Neural cell (in vitro differentiated cells): ENCODE results near the gene SETD2. TPM values are rescaled to one million over a fixed set of nuclear protein-coding genes. Genes with fewer than 3 reads are reported as not detected.

Experiments used
- H2AFZ ChIP-seq: fragments of 200-600, 300-800 bp; sonication (generic), shearing (Covaris generic); 2 replicates; pipeline ENCODE4 v1.6.0; 2014; ENCODE audit warnings: low read depth, mild to moderate bottlenecking, antibody characterized with exemption, low read length, moderate library complexity
- H3F3A ChIP-seq: fragments of 200-600 bp; shearing (Covaris generic); 2 replicates; pipeline ENCODE4 v1.6.1; 2016; ENCODE audit warnings: mild to moderate bottlenecking, moderate library complexity, mixed read lengths, antibody characterized with exemption, low read length; ENCODE audit not compliant: insufficient read depth, poor library complexity, severe bottlenecking
- H3K27ac ChIP-seq: fragments of 200-600, 300-800 bp; sonication (generic), shearing (Covaris generic); 2 replicates; pipeline ENCODE4 v1.5.1; 2014; ENCODE audit warnings: mild to moderate bottlenecking, low read length, moderate library complexity
- H3K27me3 ChIP-seq: fragments of 300-800, 200-600 bp; sonication (generic), shearing (Covaris generic); 2 replicates; pipeline ENCODE4 v1.6.0; 2014; ENCODE audit warnings: mild to moderate bottlenecking, low read depth, low read length, moderate library complexity; ENCODE audit not compliant: insufficient read depth
- H3K36me3 ChIP-seq: fragments of 300-800, 200-600 bp; sonication (generic), shearing (Covaris generic); 2 replicates; pipeline ENCODE4 v1.5.1; 2014; ENCODE audit warnings: mild to moderate bottlenecking, antibody characterized with exemption, low read length, moderate library complexity; ENCODE audit not compliant: insufficient read depth
- H3K4me2 ChIP-seq: fragments of 300-800, 200-600 bp; sonication (generic), shearing (Covaris generic); 2 replicates; pipeline ENCODE4 v1.6.0; 2014; ENCODE audit warnings: mild to moderate bottlenecking, low read length
- H3K4me3 ChIP-seq: fragments of 300-800, 200-600 bp; sonication (generic), shearing (Covaris generic); 2 replicates; pipeline ENCODE4 v1.5.1; 2014; ENCODE audit warnings: mild to moderate bottlenecking, low read length, moderate library complexity
- H3K79me2 ChIP-seq: fragments of 200-600 bp; shearing (Covaris generic); replicated peaks from 2 replicates; pipeline ENCODE4 v1.6.0; 2014; ENCODE audit warnings: mild to moderate bottlenecking, low read length, moderate library complexity; ENCODE audit not compliant: insufficient read depth
- H3K9ac ChIP-seq: fragments of 300-800, 200-600 bp; sonication (generic), shearing (Covaris generic); 2 replicates; pipeline ENCODE4 v1.6.1; 2016; ENCODE audit warnings: mild to moderate bottlenecking, low read length, mixed read lengths
- H3K9me2 ChIP-seq: fragments of 200-600 bp; shearing (Covaris generic); 2 replicates; pipeline ENCODE4 v1.6.1; 2016; ENCODE audit warnings: mild to moderate bottlenecking, low read length, mixed read lengths; ENCODE audit not compliant: insufficient read depth
- H3K9me3 ChIP-seq: fragments of 200-600, 300-800 bp; sonication (generic), shearing (Covaris generic); 2 replicates; pipeline ENCODE4 v1.6.1; 2016; ENCODE audit warnings: mild to moderate bottlenecking, mixed run types, low read length, moderate library complexity, mixed read lengths
- H4K20me1 ChIP-seq: fragments of 200-600 bp; shearing (Covaris generic); 2 replicates; pipeline ENCODE4 v1.6.1; 2016; ENCODE audit warnings: mild to moderate bottlenecking, mixed run types; ENCODE audit not compliant: insufficient read depth
- EP300 ChIP-seq: fragments of 450-650 bp; conservative IDR thresholded peaks from 2 replicates; pipeline ENCODE4 v1.6.1; 2014; ENCODE audit warnings: antibody characterized with exemption, mild to moderate bottlenecking, moderate library complexity; ENCODE audit not compliant: poor library complexity, severe bottlenecking
- EZH2 ChIP-seq: fragments of 200-600, 300-800 bp; shearing (Covaris generic), sonication (generic); IDR thresholded peaks from 2 replicates; pipeline ENCODE4 v1.6.1; 2014; ENCODE audit warnings: antibody characterized with exemption, low read length, borderline replicate concordance, mild to moderate bottlenecking; ENCODE audit not compliant: insufficient read depth, poor library complexity, severe bottlenecking
- MXI1 ChIP-seq: fragments of 450-650 bp; conservative IDR thresholded peaks from 2 replicates; pipeline ENCODE4 v1.6.1; 2014; ENCODE audit warnings: antibody characterized with exemption, mild to moderate bottlenecking; ENCODE audit not compliant: poor library complexity, severe bottlenecking
- POLR2AphosphoS5 ChIP-seq: IDR thresholded peaks from 2 replicates; pipeline ENCODE4 v1.6.1; 2012
- RAD21 ChIP-seq: fragments of 450-650 bp; conservative IDR thresholded peaks from 2 replicates; pipeline ENCODE4 v1.6.1; 2014; ENCODE audit warnings: antibody characterized with exemption, mild to moderate bottlenecking, moderate library complexity
- SMC3 ChIP-seq: fragments of 450-650 bp; conservative IDR thresholded peaks from 2 replicates; pipeline ENCODE4 v1.6.1; 2014; ENCODE audit warnings: antibody characterized with exemption, mild to moderate bottlenecking, moderate library complexity; ENCODE audit not compliant: poor library complexity
- TAF1 ChIP-seq: IDR thresholded peaks from 2 replicates; pipeline ENCODE4 v1.6.1; 2012; ENCODE audit warnings: low read depth
- polyA plus RNA-seq: library from polyadenylated mRNA; depleted of rRNA; stranded (reverse); fragments of >200 nt; gene quantifications from 2 replicates; pipeline ENCODE4 v1.2.3, GENCODE V29; 2014
- TF ChIP-seq, protein P1 (sequence below): fragments of 450-650 bp; IDR thresholded peaks from 2 replicates; pipeline ENCODE4 v1.5.1; 2014; ENCODE audit warnings: antibody characterized with exemption, mild to moderate bottlenecking, moderate library complexity; ENCODE audit not compliant: poor library complexity, severe bottlenecking
- TF ChIP-seq, protein P2 (sequence below): IDR thresholded peaks from 2 replicates; pipeline ENCODE4 v1.6.1; 2012; ENCODE audit warnings: borderline replicate concordance

The SETD2 gene
- polyA plus RNA-seq, 1 donor from 2014 or later = 18.4 TPM

DNA sequence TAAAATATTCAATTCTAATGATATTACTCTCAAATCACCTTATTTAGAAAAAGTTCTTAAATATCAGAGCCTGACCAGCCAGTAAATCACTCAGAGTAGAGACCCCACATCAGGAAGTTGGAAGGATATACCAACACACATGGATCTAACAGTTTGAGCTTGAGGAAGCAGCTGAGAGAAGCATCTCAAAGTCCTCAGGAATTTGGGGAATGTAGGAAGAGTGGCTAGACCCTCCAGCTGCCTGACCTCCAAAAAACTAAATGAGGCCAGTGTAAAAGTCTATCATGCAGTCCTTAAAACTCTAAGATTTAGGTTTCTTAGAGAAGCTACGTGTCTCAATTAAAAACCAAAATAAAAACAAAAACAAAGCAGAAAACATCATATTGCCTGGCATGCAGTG is 55.4 kb downstream of the SETD2 start:
- Histone ChIP-seq H4K20me1 (no peaks in the 10 kb centered on the region), H3K79me2 (no peaks in the 10 kb centered on the region), H3K27ac (no peak overlapping the region), H3K9me2 (no peaks in the 10 kb centered on the region), H3K9me3 (no peaks in the 10 kb centered on the region), H3K4me3 (no peak overlapping the region), H3K36me3 (peaks cover 5% of the 10 kb centered on the region), H2AFZ (no peak overlapping the region), H3K9ac (no peak overlapping the region), H3K27me3 (no peaks in the 10 kb centered on the region), H3K4me2 (no peak overlapping the region), H3F3A (no peaks in the 10 kb centered on the region)
- TF ChIP-seq, protein P1, sequence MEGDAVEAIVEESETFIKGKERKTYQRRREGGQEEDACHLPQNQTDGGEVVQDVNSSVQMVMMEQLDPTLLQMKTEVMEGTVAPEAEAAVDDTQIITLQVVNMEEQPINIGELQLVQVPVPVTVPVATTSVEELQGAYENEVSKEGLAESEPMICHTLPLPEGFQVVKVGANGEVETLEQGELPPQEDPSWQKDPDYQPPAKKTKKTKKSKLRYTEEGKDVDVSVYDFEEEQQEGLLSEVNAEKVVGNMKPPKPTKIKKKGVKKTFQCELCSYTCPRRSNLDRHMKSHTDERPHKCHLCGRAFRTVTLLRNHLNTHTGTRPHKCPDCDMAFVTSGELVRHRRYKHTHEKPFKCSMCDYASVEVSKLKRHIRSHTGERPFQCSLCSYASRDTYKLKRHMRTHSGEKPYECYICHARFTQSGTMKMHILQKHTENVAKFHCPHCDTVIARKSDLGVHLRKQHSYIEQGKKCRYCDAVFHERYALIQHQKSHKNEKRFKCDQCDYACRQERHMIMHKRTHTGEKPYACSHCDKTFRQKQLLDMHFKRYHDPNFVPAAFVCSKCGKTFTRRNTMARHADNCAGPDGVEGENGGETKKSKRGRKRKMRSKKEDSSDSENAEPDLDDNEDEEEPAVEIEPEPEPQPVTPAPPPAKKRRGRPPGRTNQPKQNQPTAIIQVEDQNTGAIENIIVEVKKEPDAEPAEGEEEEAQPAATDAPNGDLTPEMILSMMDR = no peak
- TF ChIP-seq POLR2AphosphoS5 (no peak), EZH2 (no peak), MXI1 (no peak), SMC3 (no peak), RAD21 (no peak)
- TF ChIP-seq, protein P2, sequence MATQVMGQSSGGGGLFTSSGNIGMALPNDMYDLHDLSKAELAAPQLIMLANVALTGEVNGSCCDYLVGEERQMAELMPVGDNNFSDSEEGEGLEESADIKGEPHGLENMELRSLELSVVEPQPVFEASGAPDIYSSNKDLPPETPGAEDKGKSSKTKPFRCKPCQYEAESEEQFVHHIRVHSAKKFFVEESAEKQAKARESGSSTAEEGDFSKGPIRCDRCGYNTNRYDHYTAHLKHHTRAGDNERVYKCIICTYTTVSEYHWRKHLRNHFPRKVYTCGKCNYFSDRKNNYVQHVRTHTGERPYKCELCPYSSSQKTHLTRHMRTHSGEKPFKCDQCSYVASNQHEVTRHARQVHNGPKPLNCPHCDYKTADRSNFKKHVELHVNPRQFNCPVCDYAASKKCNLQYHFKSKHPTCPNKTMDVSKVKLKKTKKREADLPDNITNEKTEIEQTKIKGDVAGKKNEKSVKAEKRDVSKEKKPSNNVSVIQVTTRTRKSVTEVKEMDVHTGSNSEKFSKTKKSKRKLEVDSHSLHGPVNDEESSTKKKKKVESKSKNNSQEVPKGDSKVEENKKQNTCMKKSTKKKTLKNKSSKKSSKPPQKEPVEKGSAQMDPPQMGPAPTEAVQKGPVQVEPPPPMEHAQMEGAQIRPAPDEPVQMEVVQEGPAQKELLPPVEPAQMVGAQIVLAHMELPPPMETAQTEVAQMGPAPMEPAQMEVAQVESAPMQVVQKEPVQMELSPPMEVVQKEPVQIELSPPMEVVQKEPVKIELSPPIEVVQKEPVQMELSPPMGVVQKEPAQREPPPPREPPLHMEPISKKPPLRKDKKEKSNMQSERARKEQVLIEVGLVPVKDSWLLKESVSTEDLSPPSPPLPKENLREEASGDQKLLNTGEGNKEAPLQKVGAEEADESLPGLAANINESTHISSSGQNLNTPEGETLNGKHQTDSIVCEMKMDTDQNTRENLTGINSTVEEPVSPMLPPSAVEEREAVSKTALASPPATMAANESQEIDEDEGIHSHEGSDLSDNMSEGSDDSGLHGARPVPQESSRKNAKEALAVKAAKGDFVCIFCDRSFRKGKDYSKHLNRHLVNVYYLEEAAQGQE = no peak

DNA sequence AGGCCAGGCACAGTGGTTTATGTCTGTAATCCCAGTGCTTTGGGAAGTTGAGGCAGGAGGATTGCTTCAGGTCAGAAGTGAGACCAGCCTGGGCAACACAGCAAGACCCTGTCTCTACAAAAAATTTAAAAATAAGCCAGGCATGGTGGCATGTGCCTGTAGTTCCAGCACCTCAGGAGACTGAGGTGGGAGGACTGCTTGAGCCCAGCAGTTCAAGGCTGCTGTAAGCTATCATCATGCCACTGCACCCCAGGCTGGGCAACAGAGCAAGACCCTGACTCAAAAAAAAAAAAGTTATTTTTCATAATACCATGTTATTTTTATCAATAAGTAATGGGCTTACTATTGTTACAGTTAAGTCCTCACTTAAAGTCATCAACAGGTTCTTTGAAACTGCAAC is 59.7 kb downstream of the SETD2 start:
- H3K79me2 ChIP-seq = no peaks in the 10 kb centered on the region
- no peak overlapping the region for H3K9ac ChIP-seq
- H3K4me2 ChIP-seq = no peak overlapping the region
- no peaks in the 10 kb centered on the region for H3K27me3 ChIP-seq
- H3K27ac ChIP-seq = no peak overlapping the region
- H3K9me3 ChIP-seq = no peaks in the 10 kb centered on the region
- H2AFZ ChIP-seq = no peak overlapping the region
- H3K9me2 ChIP-seq = no peaks in the 10 kb centered on the region
- H3F3A ChIP-seq = no peaks in the 10 kb centered on the region
- H3K4me3 ChIP-seq = no peak overlapping the region
- peaks cover 5% of the 10 kb centered on the region for H3K36me3 ChIP-seq
- TF ChIP-seq TAF1 = no peak
- no peak for TF ChIP-seq MXI1
- no peak for TF ChIP-seq SMC3
- TF ChIP-seq EZH2 = no peak
- TF ChIP-seq, protein P1 = no peak
- TF ChIP-seq RAD21 = no peak
- TF ChIP-seq POLR2AphosphoS5 = no peak
- TF ChIP-seq, protein P2 = no peak
- no peak for TF ChIP-seq EP300
- H4K20me1 ChIP-seq = no peaks in the 10 kb centered on the region
